HL-60 (cell line): ENCODE data around the gene CCDC47.

ENCODE experiments used
- CTCF ChIP-seq: IDR thresholded peaks from one replicate; pipeline ENCODE4 v1.5.1; 2011; ENCODE audit warnings: low read length, control low read depth, inconsistent platforms; ENCODE audit not compliant: insufficient read depth
- GABPA ChIP-seq: IDR thresholded peaks from 2 replicates; pipeline ENCODE4 v1.6.1; 2012; ENCODE audit warnings: low read depth
- POLR2AphosphoS5 ChIP-seq: IDR thresholded peaks from 2 replicates; pipeline ENCODE4 v1.6.1; 2012; ENCODE audit warnings: low read depth
- REST ChIP-seq: IDR thresholded peaks from 2 replicates; pipeline ENCODE4 v1.6.1; 2012; ENCODE audit warnings: low read depth; ENCODE audit not compliant: insufficient replicate concordance
- SPI1 ChIP-seq: IDR thresholded peaks from 2 replicates; pipeline ENCODE4 v1.6.1; 2012; ENCODE audit warnings: low read depth, mild to moderate bottlenecking, borderline replicate concordance

- TF ChIP-seq SPI1 (no peak), CTCF (no peak), POLR2AphosphoS5 (no peak; the same call in 1 of the 2 replicates), GABPA (no peak), REST (peak; percentile 62)
Observed at GRCh38 chr17:63699638-63700527, 73.5 kb downstream of the CCDC47 start, which contains the start of gene LIMD2.
